ENCODE results near the gene PGLYRP4. TPM values are rescaled to one million over a fixed set of nuclear protein-coding genes. Genes with fewer than 3 reads are reported as not detected.

The PGLYRP4 gene
- polyA plus RNA-seq, 2 of the 4 experiments (the other 2 are of a cell fraction) = not detected

DNA sequence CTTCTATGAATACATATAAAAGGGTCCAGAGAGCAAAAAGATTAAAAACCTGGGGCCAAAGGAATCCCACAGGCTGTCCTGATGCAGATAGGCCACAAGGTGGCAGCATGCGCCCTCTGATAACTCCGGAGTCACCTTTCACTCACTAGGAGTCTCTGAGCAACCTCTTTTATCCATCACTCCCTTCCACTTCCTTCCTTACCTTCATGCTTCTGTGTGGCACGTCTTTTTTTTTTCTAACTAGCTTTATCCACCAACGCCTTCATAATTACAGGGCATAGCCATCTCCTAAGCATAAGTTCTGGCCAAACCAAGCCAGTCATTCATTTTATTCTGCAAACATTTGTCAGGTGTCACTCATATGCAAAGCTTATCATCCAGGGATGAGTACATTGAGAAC lies 3.9 kb upstream of the PGLYRP4 start:
- FAIRE-seq (no peak), ATAC-seq (peak; percentile 60 to 76; a peak in 5 of 6 replicates), DNase-seq (ENCODE audit: low read depth in 1 of 2, low spot score in 1 of 2) (peak; percentile 69 to 77)
- Histone ChIP-seq H3K27ac (no peak overlapping the region), H3K9me3 (no peaks in the 10 kb centered on the region), H3K4me1 (no peaks in the 10 kb centered on the region), H3K4me2 (no peak overlapping the region), H3K4me3 (no peak overlapping the region)
- WGBS (ENCODE audit: missing lambda C conversion rate) = 0% methylated on average over 4 of the region's 4 CpGs
- CTCF ChIA-PET = interaction anchor here (0.6 to 13.2 kb wide), 77 partner anchors 9 to 637 kb away, joined by 3 to 731 read pairs (median 4); partner anchors contain the start of genes CHTOP, NPR1, S100A1 and S100A12
- POLR2A ChIA-PET = no interaction called here
- TF ChIP-seq SMC3 (IDR thresholded peaks at IDR 0.05) (peak; percentile 80), ZSCAN20 (CRISPR knock-in tag; IDR thresholded peaks at IDR 0.05) (no peak), RAD21 (conservative IDR thresholded peaks at IDR 0.05 in 1 of 2, IDR thresholded peaks at IDR 0.05 in 1 of 2) (peak; percentile 90 to 92), NR3C1 (IDR thresholded peaks at IDR 0.05) (no peak)
- TF ChIP-seq, protein P1, sequence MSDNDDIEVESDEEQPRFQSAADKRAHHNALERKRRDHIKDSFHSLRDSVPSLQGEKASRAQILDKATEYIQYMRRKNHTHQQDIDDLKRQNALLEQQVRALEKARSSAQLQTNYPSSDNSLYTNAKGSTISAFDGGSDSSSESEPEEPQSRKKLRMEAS (IDR thresholded peaks at IDR 0.05) = no peak
- TF ChIP-seq, protein P2, sequence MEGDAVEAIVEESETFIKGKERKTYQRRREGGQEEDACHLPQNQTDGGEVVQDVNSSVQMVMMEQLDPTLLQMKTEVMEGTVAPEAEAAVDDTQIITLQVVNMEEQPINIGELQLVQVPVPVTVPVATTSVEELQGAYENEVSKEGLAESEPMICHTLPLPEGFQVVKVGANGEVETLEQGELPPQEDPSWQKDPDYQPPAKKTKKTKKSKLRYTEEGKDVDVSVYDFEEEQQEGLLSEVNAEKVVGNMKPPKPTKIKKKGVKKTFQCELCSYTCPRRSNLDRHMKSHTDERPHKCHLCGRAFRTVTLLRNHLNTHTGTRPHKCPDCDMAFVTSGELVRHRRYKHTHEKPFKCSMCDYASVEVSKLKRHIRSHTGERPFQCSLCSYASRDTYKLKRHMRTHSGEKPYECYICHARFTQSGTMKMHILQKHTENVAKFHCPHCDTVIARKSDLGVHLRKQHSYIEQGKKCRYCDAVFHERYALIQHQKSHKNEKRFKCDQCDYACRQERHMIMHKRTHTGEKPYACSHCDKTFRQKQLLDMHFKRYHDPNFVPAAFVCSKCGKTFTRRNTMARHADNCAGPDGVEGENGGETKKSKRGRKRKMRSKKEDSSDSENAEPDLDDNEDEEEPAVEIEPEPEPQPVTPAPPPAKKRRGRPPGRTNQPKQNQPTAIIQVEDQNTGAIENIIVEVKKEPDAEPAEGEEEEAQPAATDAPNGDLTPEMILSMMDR (IDR thresholded peaks at IDR 0.05) = peak; percentile 94

DNA sequence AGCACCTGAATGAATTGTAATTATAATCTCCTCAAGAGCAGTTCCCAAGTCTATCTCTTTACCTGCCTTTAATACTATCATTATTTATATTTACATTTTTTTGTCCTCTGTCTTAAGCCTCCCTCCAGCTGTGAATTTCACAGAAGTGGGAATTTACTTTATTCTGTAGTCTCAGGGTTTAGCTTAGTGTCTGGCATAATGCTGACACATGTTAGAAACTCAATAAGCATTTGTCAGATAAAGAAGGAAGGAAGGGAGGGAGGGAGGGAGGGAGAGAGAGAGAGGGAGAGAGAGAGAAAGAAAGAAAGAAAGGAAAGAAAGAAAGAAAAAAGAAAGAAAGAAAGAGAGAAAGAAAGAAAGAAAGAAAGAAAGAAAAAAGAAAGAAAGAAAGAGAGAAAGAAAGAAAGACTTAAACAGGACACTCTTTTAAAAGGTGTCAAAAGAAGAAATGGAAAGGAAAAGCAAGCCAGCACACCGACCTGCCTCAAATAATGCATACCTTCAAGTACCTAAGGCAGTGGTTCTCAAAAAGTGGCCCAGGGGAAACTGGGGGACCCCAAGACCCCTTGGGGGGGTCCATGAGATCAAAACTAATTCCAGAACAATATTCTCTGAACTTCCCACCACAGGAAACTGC lies 1.8 kb upstream of the PGLYRP4 start:
- ATAC-seq (no peak), FAIRE-seq (no peak), DNase-seq (ENCODE audit: low read depth in 1 of 2, low spot score in 1 of 2) (no peak)
- Histone ChIP-seq H3K9me3 (no peaks in the 10 kb centered on the region), H3K27ac (no peak overlapping the region), H3K4me2 (no peak overlapping the region), H3K4me3 (no peak overlapping the region), H3K4me1 (no peaks in the 10 kb centered on the region)
- WGBS (ENCODE audit: missing lambda C conversion rate) = 15% methylated on average over 1 of the region's 1 CpG
- TF ChIP-seq, protein P3, sequence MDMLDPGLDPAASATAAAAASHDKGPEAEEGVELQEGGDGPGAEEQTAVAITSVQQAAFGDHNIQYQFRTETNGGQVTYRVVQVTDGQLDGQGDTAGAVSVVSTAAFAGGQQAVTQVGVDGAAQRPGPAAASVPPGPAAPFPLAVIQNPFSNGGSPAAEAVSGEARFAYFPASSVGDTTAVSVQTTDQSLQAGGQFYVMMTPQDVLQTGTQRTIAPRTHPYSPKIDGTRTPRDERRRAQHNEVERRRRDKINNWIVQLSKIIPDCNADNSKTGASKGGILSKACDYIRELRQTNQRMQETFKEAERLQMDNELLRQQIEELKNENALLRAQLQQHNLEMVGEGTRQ (IDR thresholded peaks at IDR 0.05) = no peak
- TF ChIP-seq NR3C1 (IDR thresholded peaks at IDR 0.05) (no peak), JUNB (IDR thresholded peaks at IDR 0.05) (no peak), MYC (IDR thresholded peaks at IDR 0.05; ENCODE audit: borderline replicate concordance, low read length) (no peak), POLR2AphosphoS2 (conservative IDR thresholded peaks at IDR 0.05; ENCODE audit: low read length) (no peak), RFX5 (IDR thresholded peaks at IDR 0.05) (no peak), HDAC2 (IDR thresholded peaks at IDR 0.05) (no peak), HOXB5 (CRISPR knock-in tag; IDR thresholded peaks at IDR 0.05) (no peak), KDM1A (IDR thresholded peaks at IDR 0.05; ENCODE audit: low read depth) (no peak), CBX8 (IDR thresholded peaks at IDR 0.05) (no peak), ZSCAN20 (CRISPR knock-in tag; IDR thresholded peaks at IDR 0.05) (no peak), TP53 (CRISPR knock-in tag; IDR thresholded peaks at IDR 0.05) (no peak), RARB (CRISPR knock-in tag; IDR thresholded peaks at IDR 0.05) (no peak), EHF (CRISPR knock-in tag; IDR thresholded peaks at IDR 0.05) (no peak), MAZ (IDR thresholded peaks at IDR 0.05; ENCODE audit: borderline replicate concordance, low read depth, low read length) (no peak), MAFK (IDR thresholded peaks at IDR 0.05; ENCODE audit: partially characterized antibody) (no peak), HOXB13 (CRISPR knock-in tag; IDR thresholded peaks at IDR 0.05; ENCODE audit: low read depth) (no peak)
- TF ChIP-seq, protein P4, sequence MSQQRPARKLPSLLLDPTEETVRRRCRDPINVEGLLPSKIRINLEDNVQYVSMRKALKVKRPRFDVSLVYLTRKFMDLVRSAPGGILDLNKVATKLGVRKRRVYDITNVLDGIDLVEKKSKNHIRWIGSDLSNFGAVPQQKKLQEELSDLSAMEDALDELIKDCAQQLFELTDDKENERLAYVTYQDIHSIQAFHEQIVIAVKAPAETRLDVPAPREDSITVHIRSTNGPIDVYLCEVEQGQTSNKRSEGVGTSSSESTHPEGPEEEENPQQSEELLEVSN (IDR thresholded peaks at IDR 0.05; ENCODE audit: borderline replicate concordance, low read depth) = no peak
- TF ChIP-seq, protein P5, sequence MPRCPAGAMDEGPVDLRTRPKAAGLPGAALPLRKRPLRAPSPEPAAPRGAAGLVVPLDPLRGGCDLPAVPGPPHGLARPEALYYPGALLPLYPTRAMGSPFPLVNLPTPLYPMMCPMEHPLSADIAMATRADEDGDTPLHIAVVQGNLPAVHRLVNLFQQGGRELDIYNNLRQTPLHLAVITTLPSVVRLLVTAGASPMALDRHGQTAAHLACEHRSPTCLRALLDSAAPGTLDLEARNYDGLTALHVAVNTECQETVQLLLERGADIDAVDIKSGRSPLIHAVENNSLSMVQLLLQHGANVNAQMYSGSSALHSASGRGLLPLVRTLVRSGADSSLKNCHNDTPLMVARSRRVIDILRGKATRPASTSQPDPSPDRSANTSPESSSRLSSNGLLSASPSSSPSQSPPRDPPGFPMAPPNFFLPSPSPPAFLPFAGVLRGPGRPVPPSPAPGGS (IDR thresholded peaks at IDR 0.05) = no peak
- ChIA-PET CTCF (interaction anchor here (1.2 to 13.2 kb wide), 6 partner anchors 13 to 222 kb away, joined by 3 to 731 read pairs (median 8); no protein-coding TSS in a partner anchor), POLR2A (no interaction called here)
